HepG2 (cell line): ENCODE measurements around the gene MOB4. TPM values are rescaled to one million over a fixed set of nuclear protein-coding genes. Genes with fewer than 3 reads are reported as not detected.

Source experiments
- ATAC-seq: fragments of 200-7000 bp; cut with Tn5 transposase; 3 replicates; pipeline ENCODE4 v1.9.1; 2020; ENCODE audit warnings: mild to moderate bottlenecking, moderate library complexity
- BruUV-seq: library from RNA; stranded (reverse); fragments of 400-500 nt; replicated peaks from 2 replicates; lab custom pipeline; 2021; lab: Mats Ljungman, UMichigan
- CTCF ChIA-PET: fragments of 300-600 bp; formaldehyde crosslinking; extraction: SDS; loops from one replicate; lab custom pipeline; 2021; ENCODE audit warnings: low total read pairs, inconsistent platforms, low intra/inter-chr PET ratio; lab: Yijun Ruan, JAX
- POLR2A ChIA-PET: fragments of 350-600 bp; sonication (Branson Sonifier 250); formaldehyde crosslinking; loops from one replicate; lab custom pipeline; 2020; ENCODE audit warnings: antibody characterized with exemption, inconsistent platforms; lab: Yijun Ruan, JAX
- DNase-seq: peaks from one replicate; pipeline ENCODE4 v3.0.0-alpha.2; 2015; ENCODE audit warnings: low spot score
- FAIRE-seq: peaks from 3 replicates; lab custom pipeline; 2011; peaks lifted over from hg19 to GRCh38; lab: Jason Lieb, UNC
- H2AFZ ChIP-seq: one replicate; pipeline ENCODE4 v1.6.1; 2011; ENCODE audit warnings: low read length, inconsistent platforms
- H3K27ac ChIP-seq: fragments of 300-600 bp; 3 replicates; pipeline ENCODE4 v1.8.0; 2011; ENCODE audit warnings: mixed run types, mild to moderate bottlenecking, mixed read lengths, low read length, inconsistent platforms; ENCODE audit not compliant: insufficient read depth; ENCODE audit errors: extremely low read length
- H3K27me3 ChIP-seq, 2 experiments: fragments of 200-600 bp in 1 of 2; 2 replicates in 1 of 2; 3 replicates in 1 of 2; pipeline versions ENCODE4 v1.6.0 to v1.8.0; 2011; ENCODE audit warnings: low read length in 2 of 2, mild to moderate bottlenecking in 2 of 2, moderate library complexity in 2 of 2, inconsistent platforms in 1 of 2; ENCODE audit not compliant: insufficient read depth in 2 of 2, control insufficient read depth in 1 of 2
- H3K36me3 ChIP-seq, 2 experiments: fragments of 200-600 bp in 1 of 2; replicated peaks in 1 of 2; 2 replicates in 1 of 2; 3 replicates in 1 of 2; pipeline versions ENCODE4 v1.5.1 to v1.8.0; 2011; ENCODE audit warnings: low read length in 2 of 2, inconsistent platforms in 1 of 2; ENCODE audit not compliant: insufficient read depth in 2 of 2, control insufficient read depth in 1 of 2
- H3K4me1 ChIP-seq: 2 replicates; pipeline ENCODE4 v1.5.1; 2012; ENCODE audit warnings: low read length, inconsistent platforms; ENCODE audit not compliant: insufficient read depth
- H3K4me2 ChIP-seq: 2 replicates; pipeline ENCODE4 v1.6.0; 2011; ENCODE audit warnings: low read depth, low read length, inconsistent platforms
- H3K4me3 ChIP-seq, 3 experiments: fragments of 200-600 bp in 1 of 3; sonication (generic), shearing (Covaris generic) in 1 of 3; replicated peaks in 1 of 3; 2 replicates each; pipeline ENCODE4 v1.5.1; 2011 to 2016; ENCODE audit warnings: low read length in 3 of 3, inconsistent platforms in 2 of 3, low read depth in 2 of 3, mild to moderate bottlenecking in 2 of 3, control low read depth in 1 of 3, mixed read lengths in 1 of 3; ENCODE audit not compliant: insufficient read depth in 1 of 3
- H3K79me2 ChIP-seq: one replicate; pipeline ENCODE4 v1.6.1; 2011; ENCODE audit warnings: low read length, inconsistent platforms; ENCODE audit not compliant: insufficient read depth
- H3K9ac ChIP-seq: 2 replicates; pipeline ENCODE4 v1.6.0; 2011; ENCODE audit warnings: mild to moderate bottlenecking, low read depth, low read length, inconsistent platforms; ENCODE audit not compliant: insufficient read depth
- H3K9me3 ChIP-seq: 2 replicates; pipeline ENCODE4 v1.5.1; 2012; ENCODE audit warnings: mild to moderate bottlenecking, low read length
- H4K20me1 ChIP-seq: 2 replicates; pipeline ENCODE4 v1.6.0; 2011; ENCODE audit warnings: inconsistent platforms, mild to moderate bottlenecking, low read length, moderate library complexity; ENCODE audit not compliant: insufficient read depth
- CEBPZ ChIP-seq: IDR thresholded peaks from 2 replicates; pipeline ENCODE4 v1.6.1; 2012; ENCODE audit warnings: low read length, improper control_type of control experiment
- GPN1 ChIP-seq: sonication (generic); formaldehyde crosslinking; IDR thresholded peaks from 2 replicates; pipeline ENCODE4 v1.5.1; 2020; ENCODE audit warnings: missing genetic modification reagents, borderline replicate concordance
- REXO4 ChIP-seq: sonication (generic); formaldehyde crosslinking; IDR thresholded peaks from 2 replicates; pipeline ENCODE4 v1.8.0; 2022; ENCODE audit warnings: missing genetic modification reagents, mild to moderate bottlenecking, borderline replicate concordance
- SMAD3 ChIP-seq: sonication (generic); formaldehyde crosslinking; IDR thresholded peaks from 2 replicates; pipeline ENCODE4 v1.4.0; 2020; ENCODE audit warnings: missing genetic modification reagents
- TMF1 ChIP-seq: sonication (generic); formaldehyde crosslinking; IDR thresholded peaks from 2 replicates; pipeline ENCODE4 v1.8.1; 2022; ENCODE audit warnings: low read depth, missing genetic modification reagents
- TSC22D2 ChIP-seq: sonication (generic); formaldehyde crosslinking; IDR thresholded peaks from 2 replicates; pipeline ENCODE4 v1.5.1; 2020; ENCODE audit warnings: missing genetic modification reagents, mild to moderate bottlenecking, borderline replicate concordance
- ZBTB2 ChIP-seq: sonication (generic); formaldehyde crosslinking; IDR thresholded peaks from 2 replicates; pipeline ENCODE4 v1.8.0; 2022; ENCODE audit warnings: low read depth, missing genetic modification reagents
- ZNF512B ChIP-seq: sonication (generic); formaldehyde crosslinking; IDR thresholded peaks from 2 replicates; pipeline ENCODE4 v1.5.1; 2020; ENCODE audit warnings: missing genetic modification reagents, mild to moderate bottlenecking, borderline replicate concordance
- ZNF703 ChIP-seq: sonication (generic); formaldehyde crosslinking; IDR thresholded peaks from 2 replicates; pipeline ENCODE4 v1.5.1; 2020; ENCODE audit warnings: missing genetic modification reagents, mild to moderate bottlenecking, moderate library complexity, borderline replicate concordance
- WGBS: methylation state at CpG from one replicate; pipeline ENCODE4 v1.1.6; 2017; ENCODE audit warnings: low lambda C conversion rate; 5-methylcytosine and 5-hydroxymethylcytosine counted together
- in situ Hi-C: cut with HindIII; loops from 2 replicates; pipeline ENCODE4 v1.10.0; 2017; ENCODE audit warnings: low pct_unique_long_range_greater_than_20kb; ENCODE audit not compliant: extremely low pct_ligation_motif_present
- intact Hi-C: fragments of 100-400 bp; cut with micrococcal nuclease; formaldehyde crosslinking; loops from one replicate; pipeline ENCODE4 v1.10.0; 2022; ENCODE audit not compliant: unreplicated experiment
- polyA plus RNA-seq, 8 experiments: library from polyadenylated mRNA; depleted of rRNA in 3 of 8; stranded (reverse) in 7 of 8; unstranded in 1 of 8; fragments of >200 nt; fragmentation: Illumina TruSeq in 4 of 8; extraction: Trizol in 4 of 8; gene quantifications; 2 replicates each; pipeline versions ENCODE4 v1.2.1 to v1.2.3, GENCODE V29; 2011 to 2016; ENCODE audit warnings: low read depth in 4 of 8, missing spikeins in 1 of 8, mixed read lengths in 1 of 8; ENCODE audit not compliant: insufficient read depth in 1 of 8
- total RNA-seq, 5 experiments: library from RNA; depleted of rRNA; stranded (reverse); fragments of >200 nt; fragmentation: Illumina TruSeq; extraction: Trizol; gene quantifications; 2 replicates each; pipeline ENCODE4 v1.2.3, GENCODE V29; 2016; ENCODE audit warnings: low read depth in 1 of 5

The MOB4 gene
- total and polyA plus RNA-seq, 2 of the 13 experiments (the other 11 are each of a cell fraction or from before 2014, with no cell fraction given), result 35.7 to 38.6 TPM

GRCh38 chr2:197517150-197517549 is 1.3 kb downstream of the MOB4 start:
- peak overlapping the region; percentile 6 for H3K27ac ChIP-seq
- H3K4me1 ChIP-seq, result peaks cover 45% of the 10 kb centered on the region
- H3K27me3 ChIP-seq, result no peaks in the 10 kb centered on the region; a peak in 1 of 5 replicates
- peak overlapping the region; percentile 79 for H3K4me2 ChIP-seq
- H3K36me3 ChIP-seq, result peaks cover 0 to 3% of the 10 kb centered on the region in 2 experiments; a peak in 1 of 5 replicates
- H2AFZ ChIP-seq, result no peak overlapping the region
- FAIRE-seq (no peak), ATAC-seq (no peak), DNase-seq (no peak)
- POLR2A ChIA-PET, result interaction anchor here (1.9 to 5.6 kb wide), 9 partner anchors 8 to 189 kb away, joined by 5 to 177 read pairs (median 25); partner anchors contain the start of genes COQ10B, HSPD1, HSPE1 and MARS2
- intact Hi-C loops, result loop anchor here (5.0 kb wide), 2 partner anchors 80 to 260 kb away; no protein-coding TSS in a partner anchor
- H3K4me3 ChIP-seq, result peak overlapping the region; percentile 89 to 98 (median 91); a peak in 5 of 6 replicates
- peaks cover 24% of the 10 kb centered on the region for H4K20me1 ChIP-seq
- H3K9ac ChIP-seq, result peak overlapping the region; percentile 97
- WGBS, result 25% methylated on average over 2 of the region's 2 CpGs
- no peaks in the 10 kb centered on the region for H3K9me3 ChIP-seq
- BruUV-seq, result no TSS peak
- CTCF ChIA-PET, result no interaction called here
- in situ Hi-C loops, result loop anchor here (10.0 kb wide), 1 partner anchor 188 kb away; the partner anchor contains the start of gene MARS2
- H3K79me2 ChIP-seq, result peaks cover 66% of the 10 kb centered on the region
- TF ChIP-seq GPN1 (CRISPR knock-in tag), result no peak
- TF ChIP-seq SMAD3 (CRISPR knock-in tag), result 0 out of 2 replicates have a peak, but pooled peaks have one; percentile 30

- no peak for FAIRE-seq
- Histone ChIP-seq H3K4me3 (no peak overlapping the region), H4K20me1 (no peaks in the 10 kb centered on the region), H3K79me2 (peaks cover 14% of the 10 kb centered on the region), H3K4me2 (no peak overlapping the region), H3K9ac (no peak overlapping the region), H3K9me3 (no peaks in the 10 kb centered on the region), H3K27me3 (no peaks in the 10 kb centered on the region), H3K36me3 (peaks cover 12 to 54% of the 10 kb centered on the region in 2 experiments), H2AFZ (no peak overlapping the region), H3K4me1 (no peaks in the 10 kb centered on the region), H3K27ac (no peak overlapping the region)
- BruUV-seq, result no TSS peak
- intact Hi-C loops, result loop anchor here (5.0 kb wide), 1 partner anchor 36 kb away; the partner anchor contains the start of gene HSPE1
- no peak for ATAC-seq
- in situ Hi-C loops, result no loop called here
- ChIA-PET CTCF (no interaction called here), POLR2A (no interaction called here)
- no peak for DNase-seq
- WGBS, result 92% methylated on average over 2 of the region's 2 CpGs
- TF ChIP-seq CEBPZ, result no peak
- TF ChIP-seq TSC22D2 (CRISPR knock-in tag), result no peak
- no peak for TF ChIP-seq ZNF512B
- TF ChIP-seq ZNF703 (CRISPR knock-in tag), result no peak
- TF ChIP-seq ZBTB2, result no peak
- no peak for TF ChIP-seq TMF1
- no peak for TF ChIP-seq REXO4 (CRISPR knock-in tag)
Measured at GRCh38 chr2:197538412-197538811, 22.5 kb downstream of the MOB4 start.
